Raji (cell line): Measurements from ENCODE around the gene RHOBTB3.

Experiments used
- POLR2A ChIP-seq: IDR thresholded peaks from 2 replicates; pipeline ENCODE4 v1.6.1; 2011; ENCODE audit warnings: low read depth, low read length, control low read depth; ENCODE audit not compliant: insufficient read depth

Gene RHOBTB3

DNA sequence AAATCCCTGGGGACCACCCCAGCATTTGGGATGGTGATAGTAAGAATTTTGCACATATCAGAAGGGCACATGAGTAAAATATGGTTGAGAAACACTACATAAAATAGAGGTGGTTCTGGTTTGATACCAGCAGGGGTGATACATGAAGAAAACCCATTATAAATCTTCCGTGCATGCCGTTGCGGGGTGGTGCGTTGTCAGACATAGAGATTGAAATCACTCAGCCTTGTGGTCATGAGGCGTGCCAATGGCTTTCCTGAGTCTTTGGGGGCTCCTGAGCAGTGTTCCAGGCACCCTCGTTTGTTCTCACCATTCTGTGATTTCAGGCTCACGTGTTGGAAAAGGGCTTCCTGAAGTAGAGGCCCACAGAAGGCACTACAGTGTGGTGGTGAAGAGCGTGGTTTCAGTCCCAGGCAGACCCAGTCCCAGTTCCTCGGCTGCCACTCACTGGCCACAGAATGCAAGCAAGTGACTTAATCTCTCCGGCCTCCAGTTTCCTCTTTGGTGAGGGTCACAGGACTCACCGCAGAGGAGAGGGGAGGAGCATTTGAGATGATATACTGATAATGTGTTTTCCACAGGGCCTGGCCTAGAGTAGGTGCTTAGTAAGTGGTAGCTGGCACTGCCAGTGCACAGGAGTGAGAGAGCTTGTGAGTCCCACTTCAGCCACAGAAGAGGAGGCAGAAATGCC is 111.9 kb downstream of the RHOBTB3 start:
- no peak for TF ChIP-seq POLR2A

DNA sequence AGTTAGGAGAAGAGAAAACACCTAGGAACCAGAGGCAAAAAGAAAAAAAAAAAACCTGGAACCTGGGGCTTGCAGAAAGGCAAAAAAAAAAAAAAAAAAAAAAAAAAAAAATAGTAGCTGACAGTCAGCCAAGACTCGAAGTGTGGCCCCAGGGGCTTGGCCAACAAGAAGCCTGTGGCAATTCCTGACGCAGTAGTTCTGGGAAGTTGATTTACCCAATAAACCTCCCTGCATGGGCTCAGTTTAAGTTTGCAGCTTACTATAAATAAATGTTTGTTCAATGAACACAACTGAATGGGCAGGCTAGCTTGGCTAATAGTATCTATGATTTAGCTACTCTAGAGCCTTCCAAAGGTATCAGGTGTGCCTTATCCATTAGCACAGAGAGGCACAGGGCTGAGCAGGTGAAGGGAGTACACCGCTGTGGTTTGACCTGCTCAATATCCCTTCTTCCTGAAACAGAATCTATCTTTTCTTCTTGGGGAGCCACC is 112.6 kb downstream of the RHOBTB3 start:
- TF ChIP-seq POLR2A, result no peak

DNA sequence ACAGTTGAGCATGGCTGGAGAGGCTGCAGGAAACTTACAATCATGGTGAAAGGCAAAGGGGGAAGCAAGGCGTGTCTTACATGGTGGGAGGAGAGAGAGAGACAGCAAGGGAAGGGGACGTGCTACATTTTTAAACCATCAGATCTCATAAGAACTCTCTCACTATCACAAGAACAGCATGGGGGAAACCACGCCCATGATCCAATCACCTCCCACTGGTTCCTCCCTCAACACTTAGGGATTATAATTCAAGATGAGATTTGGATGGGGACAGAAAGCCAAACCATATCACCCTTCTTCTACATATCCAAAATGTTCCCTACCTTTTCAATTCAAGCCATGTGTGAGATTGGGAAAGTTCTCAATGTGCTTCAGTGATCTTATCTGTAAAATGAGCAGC is 114.3 kb downstream of the RHOBTB3 start:
- no peak for TF ChIP-seq POLR2A
